Ishikawa (cell line): ENCODE measurements around the gene LYRM4.

Experiments used
- CEBPB ChIP-seq: IDR thresholded peaks from 2 replicates; pipeline ENCODE4 v1.6.1; 2012
- CREB1 ChIP-seq: IDR thresholded peaks from 2 replicates; pipeline ENCODE4 v1.6.1; 2012; ENCODE audit warnings: low read depth
- EGR1 ChIP-seq: IDR thresholded peaks from 2 replicates; pipeline ENCODE4 v1.6.1; 2012
- EP300 ChIP-seq: IDR thresholded peaks from 2 replicates; pipeline ENCODE4 v1.6.1; 2012; ENCODE audit warnings: borderline replicate concordance
- FOXM1 ChIP-seq: IDR thresholded peaks from 2 replicates; pipeline ENCODE4 v1.6.1; 2012; ENCODE audit warnings: low read depth, borderline replicate concordance
- MAX ChIP-seq: IDR thresholded peaks from 2 replicates; pipeline ENCODE4 v1.6.1; 2012
- NFIC ChIP-seq: IDR thresholded peaks from 2 replicates; pipeline ENCODE4 v1.6.1; 2012
- RAD21 ChIP-seq: IDR thresholded peaks from 2 replicates; pipeline ENCODE4 v1.6.1; 2012; ENCODE audit warnings: low read depth
- REST ChIP-seq: IDR thresholded peaks from 2 replicates; pipeline ENCODE4 v1.6.1; 2012; ENCODE audit warnings: low read depth, mild to moderate bottlenecking
- TAF1 ChIP-seq: IDR thresholded peaks from 2 replicates; pipeline ENCODE4 v1.6.1; 2012; ENCODE audit warnings: low read depth, mild to moderate bottlenecking
- TCF12 ChIP-seq: IDR thresholded peaks from 2 replicates; pipeline ENCODE4 v1.6.1; 2012; ENCODE audit warnings: low read depth
- TEAD4 ChIP-seq: IDR thresholded peaks from 2 replicates; pipeline ENCODE4 v1.6.1; 2012
- USF1 ChIP-seq: IDR thresholded peaks from 2 replicates; pipeline ENCODE4 v1.6.1; 2012
- YY1 ChIP-seq: IDR thresholded peaks from 2 replicates; pipeline ENCODE4 v1.6.1; 2012; ENCODE audit warnings: low read depth
- ZBTB7A ChIP-seq: IDR thresholded peaks from 2 replicates; pipeline ENCODE4 v1.6.1; 2012; ENCODE audit warnings: low read depth

The LYRM4 gene

GRCh38 chr6:5180636-5181035 is 80.1 kb downstream of the LYRM4 start:
- TF ChIP-seq TCF12 (no peak), USF1 (no peak), CREB1 (no peak), ZBTB7A (no peak), TEAD4 (no peak), YY1 (no peak), NFIC (no peak), CEBPB (no peak), EGR1 (no peak), TAF1 (no peak), REST (no peak), MAX (no peak)

GRCh38 chr6:5179917-5180316 is 80.8 kb downstream of the LYRM4 start:
- TF ChIP-seq TCF12 (no peak), MAX (no peak), CEBPB (no peak), RAD21 (no peak), EGR1 (no peak), EP300 (no peak), ZBTB7A (no peak)

GRCh38 chr6:5178806-5179205 is 81.9 kb downstream of the LYRM4 start:
- TF ChIP-seq NFIC (no peak), ZBTB7A (no peak), CEBPB (no peak), FOXM1 (no peak), TAF1 (no peak), CREB1 (no peak), TCF12 (no peak), EGR1 (no peak)

- no peak for TF ChIP-seq TCF12
- TF ChIP-seq CREB1 = no peak
- TF ChIP-seq ZBTB7A = no peak
- TF ChIP-seq EGR1 = no peak
- TF ChIP-seq FOXM1 = no peak
- TF ChIP-seq USF1 = no peak
- no peak for TF ChIP-seq CEBPB
- TF ChIP-seq NFIC = no peak
- no peak for TF ChIP-seq RAD21
Measured at GRCh38 chr6:5175635-5176034, 85.1 kb downstream of the LYRM4 start.

- TF ChIP-seq USF1 = no peak
- TF ChIP-seq TCF12 = no peak
- no peak for TF ChIP-seq TAF1
- TF ChIP-seq TEAD4 = no peak
- TF ChIP-seq ZBTB7A = no peak
- TF ChIP-seq MAX = no peak
- TF ChIP-seq REST = no peak
- TF ChIP-seq CREB1 = no peak
- no peak for TF ChIP-seq RAD21
- no peak for TF ChIP-seq EP300
- TF ChIP-seq CEBPB = no peak
- no peak for TF ChIP-seq YY1
- TF ChIP-seq FOXM1 = no peak
- no peak for TF ChIP-seq EGR1
- TF ChIP-seq NFIC = no peak
Measured at GRCh38 chr6:5174756-5175549, 85.8 kb downstream of the LYRM4 start.
